CD4-positive, alpha-beta memory T cell (primary cell): ENCODE data around the gene CSF1R. TPM values are rescaled to one million over a fixed set of nuclear protein-coding genes. Genes with fewer than 3 reads are reported as not detected.

Source experiments
- CTCF ChIA-PET: fragments of 350-600 bp; sonication (Branson Sonifier 250); formaldehyde crosslinking; loops from one replicate; lab custom pipeline; 2021; ENCODE audit warnings: inconsistent platforms; ENCODE audit not compliant: partially characterized antibody; lab: Charles Lee
- POLR2A ChIA-PET: fragments of 350-600 bp; sonication (Branson Sonifier 250); formaldehyde crosslinking; loops from one replicate; lab custom pipeline; 2021; ENCODE audit not compliant: partially characterized antibody; lab: Charles Lee
- DNase-seq, 5 donors: peaks; one replicate each; pipeline versions ENCODE4 v3.0.0 to v3.0.0-alpha.2; 2020 to 2022; ENCODE audit warnings: mixed read lengths in 1 of 5
- H3K27ac ChIP-seq: one replicate; pipeline ENCODE4 v1.7.0; 2013; ENCODE audit warnings: low read depth, low read length
- H3K27me3 ChIP-seq: 2 replicates; pipeline ENCODE4 v1.7.0; 2013; ENCODE audit warnings: mild to moderate bottlenecking, low read length, moderate library complexity; ENCODE audit not compliant: insufficient read depth
- H3K36me3 ChIP-seq: 2 replicates; pipeline ENCODE4 v1.7.0; 2013; ENCODE audit warnings: mild to moderate bottlenecking, low read length, moderate library complexity; ENCODE audit not compliant: insufficient read depth
- H3K4me1 ChIP-seq: 2 replicates; pipeline ENCODE4 v1.7.0; 2013; ENCODE audit warnings: mild to moderate bottlenecking, low read length, moderate library complexity; ENCODE audit not compliant: insufficient read depth
- H3K4me3 ChIP-seq, 2 donors: one replicate each; pipeline ENCODE4 v1.7.0; 2013; ENCODE audit warnings: low read length in 2 of 2, mild to moderate bottlenecking in 1 of 2
- H3K9me3 ChIP-seq, 2 donors: one replicate each; pipeline ENCODE4 v1.7.0; 2013; ENCODE audit warnings: low read length in 2 of 2, control low read depth in 1 of 2; ENCODE audit not compliant: control insufficient read depth in 1 of 2
- H3K27ac Mint-ChIP-seq, 7 donors: one replicate each; pipeline ENCODE4 v1.8.0; 2020 to 2021; ENCODE audit warnings: mixed read lengths in 7 of 7, mild to moderate bottlenecking in 6 of 7, inconsistent platforms in 3 of 7, moderate library complexity in 3 of 7
- H3K27me3 Mint-ChIP-seq, 2 donors: one replicate each; pipeline ENCODE4 v1.8.0; 2020 to 2021; ENCODE audit warnings: mixed read lengths in 2 of 2
- H3K36me3 Mint-ChIP-seq, 2 donors: one replicate each; pipeline ENCODE4 v1.8.0; 2020 to 2021; ENCODE audit warnings: mixed read lengths in 2 of 2, inconsistent platforms in 1 of 2, mild to moderate bottlenecking in 1 of 2
- H3K4me1 Mint-ChIP-seq, 4 donors: one replicate each; pipeline ENCODE4 v1.8.0; 2020 to 2021; ENCODE audit warnings: mixed read lengths in 4 of 4, mild to moderate bottlenecking in 1 of 4
- H3K4me3 Mint-ChIP-seq, 8 donors: one replicate each; pipeline ENCODE4 v1.8.0; 2020 to 2021; ENCODE audit warnings: mixed read lengths in 8 of 8, mild to moderate bottlenecking in 7 of 8, moderate library complexity in 6 of 8, inconsistent platforms in 3 of 8
- H3K9me3 Mint-ChIP-seq, 8 donors: one replicate each; pipeline ENCODE4 v1.8.0; 2020 to 2021; ENCODE audit warnings: mixed read lengths in 8 of 8, mild to moderate bottlenecking in 5 of 8, inconsistent platforms in 3 of 8, moderate library complexity in 1 of 8
- intact Hi-C: fragments of 100-400 bp; cut with micrococcal nuclease; formaldehyde crosslinking; loops from one replicate; pipeline ENCODE4 v1.15.1; 2023
- polyA plus RNA-seq, 2 donors: library from polyadenylated mRNA; unstranded; fragments of 300-500 nt; fragmentation: Illumina TruSeq; gene quantifications; one replicate each; pipeline ENCODE4 v1.2.3, GENCODE V29; 2021
- total RNA-seq, 2 experiments: library from RNA; stranded (reverse); gene quantifications; one replicate each; pipeline ENCODE4 v1.2.3, GENCODE V29; 2021

The CSF1R gene
- total and polyA plus RNA-seq, 4 experiments from 2014 or later: 0.04 to 2.9 (median 1.3) TPM

DNA sequence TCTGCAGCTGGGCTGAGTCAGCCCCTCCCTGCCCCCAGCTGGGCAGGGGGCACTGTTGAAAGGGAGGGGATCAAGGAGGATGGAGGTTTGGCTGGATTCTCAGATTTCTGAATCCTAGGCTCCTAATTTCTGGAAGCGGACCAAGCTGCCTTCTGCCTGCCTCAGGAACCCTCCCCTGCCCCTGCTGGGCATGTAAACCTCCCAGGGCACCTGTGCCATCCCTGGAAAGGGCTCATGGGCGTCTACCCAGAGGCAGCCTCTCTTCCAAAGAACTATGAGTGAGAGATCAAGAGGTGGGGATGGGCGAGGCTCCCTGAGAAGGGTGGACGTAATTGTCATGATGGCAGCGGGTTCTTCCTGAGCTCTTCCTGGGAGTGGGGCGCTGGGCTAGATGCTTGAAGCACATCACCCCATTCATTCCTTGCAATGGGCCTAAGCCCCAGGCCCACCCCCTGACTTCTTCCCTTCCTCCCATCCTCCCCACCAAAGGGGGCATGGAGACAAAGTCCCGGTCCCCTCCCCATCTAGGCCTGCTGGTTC, 21.6 kb downstream of the CSF1R start:
- no peaks in the 10 kb centered on the region for H3K9me3 ChIP-seq
- H3K27me3 ChIP-seq: no peaks in the 10 kb centered on the region
- intact Hi-C loops: no loop called here
- peaks cover 4 to 12% (median 7%) of the 10 kb centered on the region in 4 donors for H3K4me1 Mint-ChIP-seq
- no peaks in the 10 kb centered on the region for H3K36me3 Mint-ChIP-seq
- ChIA-PET CTCF (no interaction called here), POLR2A (no interaction called here)
- H3K4me1 ChIP-seq: no peaks in the 10 kb centered on the region
- no peak for DNase-seq
- no peak overlapping the region for H3K27ac ChIP-seq
- H3K36me3 ChIP-seq: no peaks in the 10 kb centered on the region
- H3K4me3 ChIP-seq: no peak overlapping the region
- no peak overlapping the region for H3K4me3 Mint-ChIP-seq
- H3K27me3 Mint-ChIP-seq: peaks cover 0 to 1% of the 10 kb centered on the region in 2 donors
- no peaks in the 10 kb centered on the region for H3K9me3 Mint-ChIP-seq
- H3K27ac Mint-ChIP-seq: no peak overlapping the region

DNA sequence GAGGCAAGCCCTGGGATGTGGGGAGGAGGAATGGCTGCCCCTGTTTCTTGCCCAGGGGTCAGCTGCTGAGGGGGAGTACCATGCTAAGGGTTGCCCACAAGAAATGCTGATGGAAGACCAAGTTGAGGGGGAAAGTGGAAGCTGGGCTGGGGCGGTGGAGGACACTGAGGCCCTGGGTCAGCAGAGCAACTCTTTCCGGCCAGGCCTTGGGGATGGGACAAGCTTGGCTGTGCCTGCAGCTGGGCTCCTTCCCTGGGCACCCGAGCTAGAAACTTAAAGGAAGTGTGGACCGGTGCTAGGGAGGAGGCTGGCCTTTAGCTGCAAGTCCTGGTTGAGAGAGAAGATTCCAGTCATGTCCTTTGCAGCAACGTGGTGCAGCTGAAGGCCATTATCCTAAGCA, 22.7 kb downstream of the CSF1R start:
- intact Hi-C loops: no loop called here
- ChIA-PET POLR2A (no interaction called here), CTCF (no interaction called here)
- H3K4me1 Mint-ChIP-seq: peaks cover 4 to 12% (median 7%) of the 10 kb centered on the region in 4 donors
- H3K27me3 Mint-ChIP-seq: peaks cover 0 to 1% of the 10 kb centered on the region in 2 donors
- Histone ChIP-seq H3K27me3 (no peaks in the 10 kb centered on the region), H3K27ac (no peak overlapping the region), H3K36me3 (no peaks in the 10 kb centered on the region), H3K4me1 (no peaks in the 10 kb centered on the region), H3K4me3 (no peak overlapping the region), H3K9me3 (no peaks in the 10 kb centered on the region)
- H3K36me3 Mint-ChIP-seq: no peaks in the 10 kb centered on the region
- no peak for DNase-seq
- no peaks in the 10 kb centered on the region for H3K9me3 Mint-ChIP-seq
- no peak overlapping the region for H3K27ac Mint-ChIP-seq
- H3K4me3 Mint-ChIP-seq: no peak overlapping the region

DNA sequence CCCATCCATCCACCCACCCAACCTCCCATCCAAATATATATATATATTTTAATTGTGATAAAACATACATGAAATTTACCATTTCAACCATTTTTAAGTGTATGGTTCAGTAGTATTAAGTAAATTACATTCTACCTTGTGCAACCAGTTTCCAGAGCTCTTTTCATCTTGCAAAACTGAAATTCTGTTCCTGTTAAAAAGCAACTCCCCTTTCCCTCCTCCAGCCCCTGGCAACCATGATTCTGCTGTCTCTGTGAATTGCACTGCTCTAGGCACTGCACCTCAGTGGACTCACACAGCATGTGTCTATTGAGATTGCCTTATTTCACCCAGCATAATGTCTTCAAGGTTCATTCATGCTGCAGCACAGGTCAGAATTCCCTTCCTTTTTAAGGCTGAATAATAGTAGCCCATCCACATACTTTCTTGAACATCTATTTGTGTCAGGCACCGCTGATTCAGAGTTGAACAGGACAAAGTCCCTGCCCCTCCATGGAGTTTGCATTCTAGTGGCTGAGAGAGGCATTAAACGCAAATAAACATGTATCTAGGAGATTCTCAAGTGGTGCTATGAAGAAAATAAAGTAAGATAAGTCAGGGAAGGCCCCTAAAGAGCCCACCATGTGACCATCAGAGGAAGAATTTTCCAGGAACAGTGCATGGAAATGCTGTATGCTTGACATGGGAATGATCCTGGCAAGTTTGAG, 24.0 kb downstream of the CSF1R start:
- Mint-ChIP-seq H3K4me3 (no peak overlapping the region), H3K27me3 (peaks cover 0 to 1% of the 10 kb centered on the region in 2 donors), H3K36me3 (no peaks in the 10 kb centered on the region), H3K27ac (no peak overlapping the region), H3K9me3 (no peaks in the 10 kb centered on the region), H3K4me1 (peaks cover 0 to 12% (median 5%) of the 10 kb centered on the region in 4 donors)
- H3K27me3 ChIP-seq: no peaks in the 10 kb centered on the region
- ChIA-PET POLR2A (no interaction called here), CTCF (no interaction called here)
- H3K4me3 ChIP-seq: no peak overlapping the region
- no peak for DNase-seq
- no peaks in the 10 kb centered on the region for H3K9me3 ChIP-seq
- H3K4me1 ChIP-seq: no peaks in the 10 kb centered on the region
- no peak overlapping the region for H3K27ac ChIP-seq
- no peaks in the 10 kb centered on the region for H3K36me3 ChIP-seq
- intact Hi-C loops: no loop called here

DNA sequence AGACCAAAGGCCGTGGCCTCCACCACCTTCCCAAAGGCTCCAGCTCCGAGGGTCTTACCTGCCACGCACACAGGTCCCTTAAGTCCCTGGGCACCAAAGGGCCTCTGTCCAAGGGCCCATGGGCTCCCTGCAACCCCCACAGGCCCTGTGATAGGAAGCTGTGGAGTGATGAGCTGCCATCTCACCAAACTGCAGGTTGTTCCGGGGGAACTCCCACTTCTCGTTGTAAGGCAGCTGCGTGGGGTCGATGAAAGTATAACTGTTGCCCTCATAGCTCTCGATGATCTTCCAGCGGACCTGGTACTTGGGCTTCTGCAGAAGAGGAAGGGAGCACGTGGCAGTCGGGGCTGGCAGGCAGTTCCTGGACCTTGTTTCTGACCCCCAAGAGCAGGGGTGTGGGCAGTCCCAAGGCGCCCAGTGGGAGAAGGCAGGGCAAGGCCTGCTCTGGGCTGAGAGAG, 24.8 kb downstream of the CSF1R start:
- Histone ChIP-seq H3K9me3 (no peaks in the 10 kb centered on the region), H3K4me3 (no peak overlapping the region), H3K4me1 (no peaks in the 10 kb centered on the region), H3K27ac (no peak overlapping the region), H3K36me3 (no peaks in the 10 kb centered on the region), H3K27me3 (no peaks in the 10 kb centered on the region)
- intact Hi-C loops: no loop called here
- Mint-ChIP-seq H3K4me3 (no peak overlapping the region), H3K27me3 (peaks cover 0 to 1% of the 10 kb centered on the region in 2 donors), H3K9me3 (no peaks in the 10 kb centered on the region), H3K36me3 (no peaks in the 10 kb centered on the region), H3K27ac (no peak overlapping the region), H3K4me1 (peaks cover 0 to 4% (median 2%) of the 10 kb centered on the region in 4 donors)
- DNase-seq: no peak
- ChIA-PET POLR2A (no interaction called here), CTCF (no interaction called here)

DNA sequence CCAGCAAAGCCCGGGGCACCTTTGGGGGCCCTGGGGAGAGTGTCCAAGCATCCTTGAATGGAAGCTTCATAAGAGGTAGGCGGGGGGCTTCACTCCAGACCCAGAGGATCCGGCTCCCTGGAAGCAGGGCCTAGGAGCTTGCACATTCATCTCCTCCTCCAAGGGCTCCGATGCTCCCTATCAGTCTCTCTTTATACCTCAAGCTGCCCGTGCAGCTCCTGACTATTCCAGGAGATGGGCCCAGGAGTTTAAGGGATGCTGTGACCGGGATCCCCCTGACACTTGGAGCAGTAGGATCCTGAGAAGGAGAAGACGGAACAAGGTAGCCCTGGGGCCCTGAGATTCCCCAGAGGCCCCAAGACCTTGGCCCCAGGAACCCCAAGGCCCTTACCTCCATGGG, 25.9 kb downstream of the CSF1R start:
- no peak overlapping the region for H3K4me3 Mint-ChIP-seq

DNA sequence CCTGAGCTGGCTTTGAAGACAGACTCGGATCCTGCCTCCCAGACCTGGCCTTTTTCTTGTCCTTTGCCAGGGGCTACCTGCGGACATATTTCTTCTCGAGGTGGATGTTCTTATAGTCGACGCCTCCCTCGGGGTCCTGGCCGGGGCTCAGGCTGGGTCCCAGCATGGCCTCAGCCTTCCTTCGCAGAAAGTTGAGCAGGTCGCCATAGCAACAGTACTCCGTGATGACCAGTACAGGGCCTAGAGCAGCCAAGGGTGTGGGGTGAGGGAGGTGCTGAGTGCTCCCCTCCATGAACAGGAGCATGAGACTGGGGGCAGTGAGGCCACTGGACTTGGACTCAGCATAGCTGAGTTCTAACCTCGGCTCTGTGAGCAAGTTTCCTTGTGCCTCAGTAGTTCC, 26.7 kb downstream of the CSF1R start:
- Mint-ChIP-seq H3K9me3 (no peaks in the 10 kb centered on the region), H3K4me1 (peaks cover 0 to 4% (median 2%) of the 10 kb centered on the region in 4 donors), H3K36me3 (peaks cover 0 to 9% of the 10 kb centered on the region in 2 donors), H3K27ac (no peak overlapping the region), H3K27me3 (peaks cover 0 to 1% of the 10 kb centered on the region in 2 donors), H3K4me3 (no peak overlapping the region)
- no peaks in the 10 kb centered on the region for H3K9me3 ChIP-seq
- no peaks in the 10 kb centered on the region for H3K27me3 ChIP-seq
- H3K4me1 ChIP-seq: no peaks in the 10 kb centered on the region
- ChIA-PET POLR2A (no interaction called here), CTCF (no interaction called here)
- no peak for DNase-seq
- intact Hi-C loops: no loop called here
- no peaks in the 10 kb centered on the region for H3K36me3 ChIP-seq
- H3K27ac ChIP-seq: no peak overlapping the region
- no peak overlapping the region for H3K4me3 ChIP-seq

More for the DNA sequence above, 25.9 kb downstream of the CSF1R start:
- no peaks in the 10 kb centered on the region for H3K9me3 Mint-ChIP-seq
- no peak overlapping the region for H3K27ac Mint-ChIP-seq
- H3K36me3 Mint-ChIP-seq: peaks cover 0 to 6% of the 10 kb centered on the region in 2 donors
- H3K27me3 ChIP-seq: no peaks in the 10 kb centered on the region
- ChIA-PET POLR2A (no interaction called here), CTCF (no interaction called here)
- no peaks in the 10 kb centered on the region for H3K9me3 ChIP-seq
- no peak overlapping the region for H3K4me3 ChIP-seq
- peaks cover 0 to 1% of the 10 kb centered on the region in 2 donors for H3K27me3 Mint-ChIP-seq
- no peaks in the 10 kb centered on the region for H3K36me3 ChIP-seq
- no peak for DNase-seq
- peaks cover 0 to 4% (median 2%) of the 10 kb centered on the region in 4 donors for H3K4me1 Mint-ChIP-seq
- intact Hi-C loops: no loop called here
- no peaks in the 10 kb centered on the region for H3K4me1 ChIP-seq
- H3K27ac ChIP-seq: no peak overlapping the region

DNA sequence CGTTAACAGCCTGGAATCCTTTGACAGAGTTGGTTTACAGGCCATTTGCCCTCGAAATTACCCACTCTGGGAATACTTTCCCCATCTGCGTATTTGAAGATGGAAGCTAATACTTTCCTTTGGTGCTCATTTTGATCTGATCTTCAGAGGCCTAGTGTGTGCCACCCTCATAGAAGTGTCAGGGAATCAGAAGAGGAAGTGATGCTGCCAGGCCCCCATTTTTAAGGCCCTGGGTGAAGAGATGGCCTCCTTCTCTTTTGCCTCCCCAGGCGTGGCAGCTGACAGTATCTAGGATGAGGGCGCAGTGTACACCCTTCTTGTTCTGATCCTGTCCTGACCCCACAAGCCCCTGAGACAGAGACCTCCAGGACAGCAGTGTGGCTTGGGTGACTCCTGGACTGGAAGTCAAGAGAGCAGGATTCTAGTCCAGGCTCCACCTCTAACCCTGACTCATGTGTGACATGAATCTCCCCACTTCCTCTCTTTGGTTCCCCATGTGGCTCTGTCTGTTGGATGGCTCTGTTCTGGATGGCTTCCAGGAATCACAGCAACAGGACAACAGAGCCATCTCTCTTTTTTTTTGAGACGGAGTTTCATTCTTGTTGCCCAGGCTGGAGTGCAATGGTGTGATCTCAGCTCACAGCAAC, 27.8 kb downstream of the CSF1R start:
- Mint-ChIP-seq H3K9me3 (no peaks in the 10 kb centered on the region), H3K36me3 (peaks cover under 1 to 19% of the 10 kb centered on the region in 2 donors), H3K27me3 (peaks cover 0 to 1% of the 10 kb centered on the region in 2 donors), H3K4me1 (peaks cover 0 to 4% (median 2%) of the 10 kb centered on the region in 4 donors), H3K27ac (no peak overlapping the region), H3K4me3 (no peak overlapping the region)
- DNase-seq: no peak
- ChIA-PET POLR2A (no interaction called here), CTCF (no interaction called here)
- no peak overlapping the region for H3K27ac ChIP-seq
- H3K27me3 ChIP-seq: no peaks in the 10 kb centered on the region
- intact Hi-C loops: no loop called here
- peaks cover 3% of the 10 kb centered on the region for H3K36me3 ChIP-seq
- no peaks in the 10 kb centered on the region for H3K9me3 ChIP-seq
- H3K4me3 ChIP-seq: no peak overlapping the region
- H3K4me1 ChIP-seq: no peaks in the 10 kb centered on the region
